ENCODE measurements around the gene PTPRG. TPM values are rescaled to one million over a fixed set of nuclear protein-coding genes. Genes with fewer than 3 reads are reported as not detected.

Gene PTPRG
- polyA plus RNA-seq, 3 donors, result not detected

DNA sequence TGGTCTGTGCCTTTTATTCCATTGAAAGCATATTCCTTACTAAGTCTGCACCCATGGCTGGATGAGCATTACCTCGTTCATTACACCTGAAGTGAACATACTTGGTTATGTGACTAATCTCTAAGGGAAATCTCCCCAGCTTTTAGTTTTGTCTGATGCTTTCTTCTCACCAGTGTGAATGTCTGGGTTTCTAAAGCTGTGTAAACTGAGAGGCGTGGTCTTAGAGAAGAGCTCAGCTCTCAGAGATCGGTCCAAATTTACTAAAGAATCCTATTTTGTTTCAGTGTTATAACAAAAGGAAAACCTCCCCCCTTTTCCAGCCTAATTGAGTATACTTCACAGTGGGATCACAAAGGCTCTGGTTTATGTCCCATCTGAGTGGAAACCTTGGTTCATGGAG, 352.3 kb downstream of the PTPRG start:
- intact Hi-C loops (cut with micrococcal nuclease), result no loop called here
- peaks cover 0 to 5% (median 0%) of the 10 kb centered on the region in 7 donors for H3K9me3 Mint-ChIP-seq
- Histone ChIP-seq H3K79me2 (ENCODE audit: insufficient read depth, low read length) (no peaks in the 10 kb centered on the region), H3K4me2 (replicated peaks; ENCODE audit: extremely low read depth, low read length, poor library complexity, severe bottlenecking) (no peak overlapping the region), H2AFZ (ENCODE audit: insufficient read depth, low read depth, low read length, poor library complexity, severe bottlenecking) (no peak overlapping the region), H3K27me3 (ENCODE audit: control insufficient read depth in 2 of 2, insufficient read depth in 2 of 2, low read length in 2 of 2) (no peaks in the 10 kb centered on the region), H3K27ac (ENCODE audit: low read depth in 1 of 2, low read length in 2 of 2) (no peak overlapping the region), H3K4me1 (ENCODE audit: control insufficient read depth in 1 of 2, insufficient read depth in 2 of 2, low read length in 2 of 2) (no peaks in the 10 kb centered on the region), H3K9ac (ENCODE audit: insufficient read depth, low read length, poor library complexity, severe bottlenecking) (no peak overlapping the region), H4K20me1 (ENCODE audit: insufficient read depth, low read length) (no peaks in the 10 kb centered on the region), H3K4me3 (replicated peaks in 1 of 3; ENCODE audit: low read depth in 2 of 3, low read length in 3 of 3) (no peak overlapping the region), H3K36me3 (replicated peaks in 1 of 2; ENCODE audit: control insufficient read depth in 1 of 2, insufficient read depth in 2 of 2, low read length in 2 of 2) (no peaks in the 10 kb centered on the region), H3K9me3 (replicated peaks in 1 of 2; ENCODE audit: control insufficient read depth in 1 of 2, insufficient read depth in 1 of 2, low read length in 2 of 2) (no peaks in the 10 kb centered on the region)
- TF ChIP-seq, protein P1, sequence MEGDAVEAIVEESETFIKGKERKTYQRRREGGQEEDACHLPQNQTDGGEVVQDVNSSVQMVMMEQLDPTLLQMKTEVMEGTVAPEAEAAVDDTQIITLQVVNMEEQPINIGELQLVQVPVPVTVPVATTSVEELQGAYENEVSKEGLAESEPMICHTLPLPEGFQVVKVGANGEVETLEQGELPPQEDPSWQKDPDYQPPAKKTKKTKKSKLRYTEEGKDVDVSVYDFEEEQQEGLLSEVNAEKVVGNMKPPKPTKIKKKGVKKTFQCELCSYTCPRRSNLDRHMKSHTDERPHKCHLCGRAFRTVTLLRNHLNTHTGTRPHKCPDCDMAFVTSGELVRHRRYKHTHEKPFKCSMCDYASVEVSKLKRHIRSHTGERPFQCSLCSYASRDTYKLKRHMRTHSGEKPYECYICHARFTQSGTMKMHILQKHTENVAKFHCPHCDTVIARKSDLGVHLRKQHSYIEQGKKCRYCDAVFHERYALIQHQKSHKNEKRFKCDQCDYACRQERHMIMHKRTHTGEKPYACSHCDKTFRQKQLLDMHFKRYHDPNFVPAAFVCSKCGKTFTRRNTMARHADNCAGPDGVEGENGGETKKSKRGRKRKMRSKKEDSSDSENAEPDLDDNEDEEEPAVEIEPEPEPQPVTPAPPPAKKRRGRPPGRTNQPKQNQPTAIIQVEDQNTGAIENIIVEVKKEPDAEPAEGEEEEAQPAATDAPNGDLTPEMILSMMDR (IDR thresholded peaks at IDR 0.05), result no peak
- no peaks in the 10 kb centered on the region for H3K27me3 Mint-ChIP-seq (ENCODE audit: low read depth in 3 of 3)
- no peaks in the 10 kb centered on the region for H3K4me1 Mint-ChIP-seq
- H3K27ac Mint-ChIP-seq, result no peak overlapping the region
- no peak for DNase-seq
- H3K36me3 Mint-ChIP-seq, result no peaks in the 10 kb centered on the region
- H3K4me3 Mint-ChIP-seq, result no peak overlapping the region
- WGBS (ENCODE audit: insufficient coverage), result 80% methylated on average over 1 of the region's 3 CpGs

DNA sequence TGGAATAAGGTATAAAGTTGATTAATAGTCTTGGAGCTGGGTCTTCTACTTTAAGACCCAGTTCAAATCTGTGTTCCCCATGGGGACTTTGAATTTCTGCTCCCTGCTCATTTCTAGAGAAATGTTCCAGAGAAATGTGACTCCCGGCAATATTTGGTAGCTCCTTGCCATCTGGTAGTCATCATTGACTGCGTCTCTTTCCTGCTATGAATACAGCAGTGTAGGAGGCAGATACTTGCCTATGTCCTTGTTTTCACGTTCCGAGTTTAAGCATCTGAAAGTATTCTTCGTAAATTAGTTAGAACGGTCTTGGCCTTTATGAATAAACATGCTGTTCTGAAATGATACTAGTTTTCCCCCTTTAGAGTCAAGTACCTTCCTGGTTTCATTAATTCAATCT, 352.9 kb downstream of the PTPRG start:
- H4K20me1 ChIP-seq (ENCODE audit: insufficient read depth, low read length), result no peaks in the 10 kb centered on the region
- no peaks in the 10 kb centered on the region for H3K4me1 ChIP-seq (ENCODE audit: control insufficient read depth in 1 of 2, insufficient read depth in 2 of 2, low read length in 2 of 2)
- Mint-ChIP-seq H3K9me3 (peaks cover 0 to 5% (median 0%) of the 10 kb centered on the region in 7 donors), H3K4me1 (no peaks in the 10 kb centered on the region), H3K27me3 (ENCODE audit: low read depth in 3 of 3) (no peaks in the 10 kb centered on the region), H3K36me3 (no peaks in the 10 kb centered on the region), H3K27ac (no peak overlapping the region), H3K4me3 (no peak overlapping the region)
- intact Hi-C loops (cut with micrococcal nuclease), result no loop called here
- no peaks in the 10 kb centered on the region for H3K79me2 ChIP-seq (ENCODE audit: insufficient read depth, low read length)
- no peak overlapping the region for H3K4me2 ChIP-seq (replicated peaks; ENCODE audit: extremely low read depth, low read length, poor library complexity, severe bottlenecking)
- no peak overlapping the region for H3K9ac ChIP-seq (ENCODE audit: insufficient read depth, low read length, poor library complexity, severe bottlenecking)
- no peak overlapping the region for H3K27ac ChIP-seq (ENCODE audit: low read depth in 1 of 2, low read length in 2 of 2)
- no peak overlapping the region for H3K4me3 ChIP-seq (replicated peaks in 1 of 3; ENCODE audit: low read depth in 2 of 3, low read length in 3 of 3)
- 90% methylated on average over 4 of the region's 6 CpGs for whole genome bisulfite sequencing (ENCODE audit: insufficient coverage)
- H3K36me3 ChIP-seq (replicated peaks in 1 of 2; ENCODE audit: control insufficient read depth in 1 of 2, insufficient read depth in 2 of 2, low read length in 2 of 2), result no peaks in the 10 kb centered on the region
- H3K27me3 ChIP-seq (ENCODE audit: control insufficient read depth in 2 of 2, insufficient read depth in 2 of 2, low read length in 2 of 2), result no peaks in the 10 kb centered on the region
- TF ChIP-seq, protein P1 (IDR thresholded peaks at IDR 0.05), result no peak
- DNase-seq, result no peak
- H3K9me3 ChIP-seq (replicated peaks in 1 of 2; ENCODE audit: control insufficient read depth in 1 of 2, insufficient read depth in 1 of 2, low read length in 2 of 2), result no peaks in the 10 kb centered on the region
- H2AFZ ChIP-seq (ENCODE audit: insufficient read depth, low read depth, low read length, poor library complexity, severe bottlenecking), result no peak overlapping the region
